ENCODE results near the gene APP.
"Not testable (repeated sequence)": the region's sequence is repeated elsewhere in the genome, so short reads cannot be mapped to it uniquely, and the experiment has no call there.

APP gene

GRCh38 chr21:26162081-26162480 is 8.5 kb downstream of the APP start:
- DNase-seq, result no peak

- no peak for DNase-seq
Observed at GRCh38 chr21:26159869-26160268, 10.7 kb downstream of the APP start.

- DNase-seq, result no peak
Observed at GRCh38 chr21:26157801-26158200, 12.8 kb downstream of the APP start.

GRCh38 chr21:26154753-26155152 is 15.8 kb downstream of the APP start:
- DNase-seq, result no peak

- DNase-seq, result no peak
Observed at GRCh38 chr21:26153758-26154157, 16.8 kb downstream of the APP start.

- DNase-seq, result peak in 1 of 2 experiments; percentile 2
Observed at GRCh38 chr21:26148840-26149354, 21.7 kb downstream of the APP start.

- DNase-seq, result peak in 1 of 2 experiments; percentile 60
Observed at GRCh38 chr21:26148071-26148839, 22.3 kb downstream of the APP start.

GRCh38 chr21:26147535-26147934 is 23.0 kb downstream of the APP start:
- DNase-seq, result no peak

GRCh38 chr21:26146681-26147080 is 23.9 kb downstream of the APP start:
- no peak for DNase-seq

- DNase-seq, result no peak
Observed at GRCh38 chr21:26144031-26144430, 26.5 kb downstream of the APP start.

GRCh38 chr21:26142363-26142762 is 28.2 kb downstream of the APP start:
- DNase-seq, result no peak

GRCh38 chr21:26140926-26141325 is 29.6 kb downstream of the APP start:
- DNase-seq, result no peak

GRCh38 chr21:26140164-26140579 is 30.4 kb downstream of the APP start:
- peak; percentile 41 to 86 for DNase-seq

GRCh38 chr21:26138615-26139257 is 31.8 kb downstream of the APP start:
- no peak for DNase-seq

- DNase-seq, result no peak
Observed at GRCh38 chr21:26137379-26138060, 33.0 kb downstream of the APP start.

- no peak for DNase-seq
Observed at GRCh38 chr21:26136671-26137070, 33.9 kb downstream of the APP start.

GRCh38 chr21:26135520-26135919 is 35.0 kb downstream of the APP start:
- DNase-seq, result no peak

GRCh38 chr21:26131554-26131953 is 39.0 kb downstream of the APP start:
- no peak for DNase-seq

GRCh38 chr21:26131053-26131452 is 39.5 kb downstream of the APP start:
- DNase-seq, result not testable (repeated sequence)

- no peak for DNase-seq
Observed at GRCh38 chr21:26130249-26130881, 40.2 kb downstream of the APP start.

- DNase-seq, result no peak
Observed at GRCh38 chr21:26127918-26128317, 42.7 kb downstream of the APP start.

- DNase-seq, result no peak
Observed at GRCh38 chr21:26127073-26127814, 43.3 kb downstream of the APP start.

GRCh38 chr21:26126168-26126553 is 44.4 kb downstream of the APP start:
- no peak for DNase-seq
